ENCODE results near the gene LHX4.

The LHX4 gene

GRCh38 chr1:180185281-180185680 is 44.8 kb upstream of the LHX4 start:
- Histone ChIP-seq H3K4me3 (no peak overlapping the region), H3K27ac (no peak overlapping the region)
- no peak for TF ChIP-seq CTCF (IDR thresholded peaks at IDR 0.05)
- DNase-seq (ENCODE audit: low spot score) = no peak

GRCh38 chr1:180185971-180186645 is 44.0 kb upstream of the LHX4 start:
- H3K4me3 ChIP-seq = no peak overlapping the region
- TF ChIP-seq CTCF (IDR thresholded peaks at IDR 0.05) = no peak
- H3K27ac ChIP-seq = no peak overlapping the region
- DNase-seq (ENCODE audit: low spot score) = no peak

GRCh38 chr1:180186831-180187230 is 43.2 kb upstream of the LHX4 start:
- Histone ChIP-seq H3K27ac (no peak overlapping the region), H3K4me3 (no peak overlapping the region)
- no peak for TF ChIP-seq CTCF (IDR thresholded peaks at IDR 0.05)
- no peak for DNase-seq (ENCODE audit: low spot score)

- DNase-seq (ENCODE audit: low spot score) = no peak
- no peak for TF ChIP-seq CTCF (IDR thresholded peaks at IDR 0.05)
- Histone ChIP-seq H3K4me3 (no peak overlapping the region), H3K27ac (no peak overlapping the region)
These were observed 42.4 kb upstream of the LHX4 start for GRCh38 chr1:180187626-180188025.

GRCh38 chr1:180188091-180188506 is 42.0 kb upstream of the LHX4 start:
- Histone ChIP-seq H3K4me3 (no peak overlapping the region), H3K27ac (no peak overlapping the region)
- TF ChIP-seq CTCF (IDR thresholded peaks at IDR 0.05) = no peak
- no peak for DNase-seq (ENCODE audit: low spot score)

- Histone ChIP-seq H3K4me3 (no peak overlapping the region), H3K27ac (no peak overlapping the region)
- DNase-seq (ENCODE audit: low spot score) = no peak
- no peak for TF ChIP-seq CTCF (IDR thresholded peaks at IDR 0.05)
These were observed 41.3 kb upstream of the LHX4 start for GRCh38 chr1:180188684-180189175.

GRCh38 chr1:180190091-180190490 is 40.0 kb upstream of the LHX4 start:
- no peak for DNase-seq (ENCODE audit: low spot score)
- no peak for TF ChIP-seq CTCF (IDR thresholded peaks at IDR 0.05)
- H3K4me3 ChIP-seq = no peak overlapping the region
- H3K27ac ChIP-seq = no peak overlapping the region

Data from coronary artery (tissue), 2 donors.